GM12878 (cell line): ENCODE measurements around the gene YAE1. TPM values are rescaled to one million over a fixed set of nuclear protein-coding genes. Genes with fewer than 3 reads are reported as not detected.

Source experiments
- ATAC-seq: fragments of 200-7000 bp; cut with Tn5 transposase; 3 replicates; pipeline ENCODE4 v1.9.1; 2020; ENCODE audit warnings: mild to moderate bottlenecking, moderate library complexity
- BruUV-seq: library from RNA; stranded (reverse); fragments of 400-500 nt; replicated peaks from 2 replicates; lab custom pipeline; 2021; lab: Mats Ljungman, UMichigan
- CTCF ChIA-PET: fragments of 300-600 bp; sonication (Branson Sonifier 250); formaldehyde crosslinking; extraction: SDS; loops from one replicate; lab custom pipeline; 2021; ENCODE audit warnings: inconsistent platforms; lab: Yijun Ruan, JAX
- POLR2A ChIA-PET: fragments of 350-600 bp; formaldehyde crosslinking; extraction: SDS; loops from one replicate; lab custom pipeline; 2021; ENCODE audit warnings: inconsistent platforms; lab: Charles Lee
- RAD21 ChIA-PET: fragments of 300-600 bp; sonication (Branson Sonifier 250); formaldehyde crosslinking; loops from one replicate; lab custom pipeline; 2023; ENCODE audit warnings: antibody characterized with exemption; ENCODE audit not compliant: unreplicated experiment; lab: Charles Lee
- SMC1A ChIA-PET: fragments of 300-600 bp; sonication (Branson Sonifier 250); formaldehyde crosslinking; loops from one replicate; lab custom pipeline; 2023; ENCODE audit not compliant: unreplicated experiment, uncharacterized antibody; lab: Charles Lee
- DNase-seq: peaks from one replicate; pipeline ENCODE4 v3.0.0-alpha.2; 2011; ENCODE audit warnings: low read depth, low spot score
- FAIRE-seq: peaks from 3 replicates; lab custom pipeline; 2011; peaks lifted over from hg19 to GRCh38; lab: Jason Lieb, UNC
- H2AFZ ChIP-seq: 2 replicates; pipeline ENCODE4 v1.6.0; 2011; ENCODE audit warnings: low read depth, low read length, control low read depth; ENCODE audit not compliant: control insufficient read depth
- H3K27ac ChIP-seq: 2 replicates; pipeline ENCODE4 v1.5.1; 2011; ENCODE audit warnings: control low read depth; ENCODE audit not compliant: control insufficient read depth, insufficient read depth
- H3K27me3 ChIP-seq, 2 experiments: replicated peaks in 1 of 2; 2 replicates each; pipeline versions ENCODE4 v1.6.0 to v1.6.1; 2011; ENCODE audit warnings: low read length in 1 of 2; ENCODE audit not compliant: control insufficient read depth in 2 of 2, insufficient read depth in 2 of 2
- H3K36me3 ChIP-seq, 2 experiments: 2 replicates each; pipeline ENCODE4 v1.5.1; 2011; ENCODE audit warnings: low read length in 1 of 2; ENCODE audit not compliant: control insufficient read depth in 2 of 2, insufficient read depth in 2 of 2
- H3K4me1 ChIP-seq: 2 replicates; pipeline ENCODE4 v1.6.1; 2011; ENCODE audit warnings: mild to moderate bottlenecking, low read length, moderate library complexity, mixed read lengths; ENCODE audit not compliant: control insufficient read depth, insufficient read depth
- H3K4me2 ChIP-seq: 2 replicates; pipeline ENCODE4 v1.6.0; 2011; ENCODE audit warnings: control low read depth; ENCODE audit not compliant: control insufficient read depth, insufficient read depth
- H3K4me3 ChIP-seq: fragments of 200-600 bp; sonication (generic); 2 replicates; pipeline ENCODE4 v1.5.1; 2016
- H3K79me2 ChIP-seq: 2 replicates; pipeline ENCODE4 v1.6.0; 2011; ENCODE audit warnings: low read length; ENCODE audit not compliant: control insufficient read depth, insufficient read depth
- H3K9ac ChIP-seq: 2 replicates; pipeline ENCODE4 v1.8.0; 2011; ENCODE audit warnings: low read length, control low read depth, mixed read lengths; ENCODE audit not compliant: control insufficient read depth, insufficient read depth
- H3K9me3 ChIP-seq: replicated peaks from 3 replicates; pipeline ENCODE4 v1.5.1; 2011; ENCODE audit warnings: mild to moderate bottlenecking, low read length; ENCODE audit not compliant: control insufficient read depth, insufficient read depth
- H4K20me1 ChIP-seq: 2 replicates; pipeline ENCODE4 v1.6.0; 2011; ENCODE audit not compliant: control insufficient read depth, insufficient read depth
- FOXK2 ChIP-seq: fragments of 450-650 bp; IDR thresholded peaks from 2 replicates; pipeline ENCODE4 v1.6.1; 2017; ENCODE audit warnings: mild to moderate bottlenecking, moderate library complexity
- HDAC2 ChIP-seq: fragments of 200-600 bp; sonication (generic); IDR thresholded peaks from 2 replicates; pipeline ENCODE4 v1.6.1; 2017
- PAX5 ChIP-seq: IDR thresholded peaks from 2 replicates; pipeline ENCODE4 v1.6.1; 2011; ENCODE audit warnings: low read depth, low read length, borderline replicate concordance
- POLR2A ChIP-seq: IDR thresholded peaks from 2 replicates; pipeline ENCODE4 v1.6.1; 2011; ENCODE audit warnings: low read depth, mild to moderate bottlenecking, low read length
- SIN3A ChIP-seq: IDR thresholded peaks from 2 replicates; pipeline ENCODE4 v1.6.1; 2012; ENCODE audit warnings: low read depth, low read length, improper control_type of control experiment
- SMAD1 ChIP-seq: fragments of 450-650 bp; IDR thresholded peaks from 2 replicates; pipeline ENCODE4 v1.6.1; 2018; ENCODE audit warnings: mild to moderate bottlenecking, low read depth; ENCODE audit not compliant: partially characterized antibody
- WGBS: methylation state at CpG from one replicate; pipeline ENCODE4 v1.1.6; 2016; ENCODE audit warnings: low lambda C conversion rate; ENCODE audit not compliant: insufficient replicate concordance, insufficient coverage; ENCODE audit errors: missing lambda C conversion rate; 5-methylcytosine and 5-hydroxymethylcytosine counted together
- in situ Hi-C: fragments of 300-500 bp; cut with MboI; formaldehyde crosslinking; loops from 9 replicates; pipeline ENCODE4 v1.14.3; 2018; ENCODE audit warnings: mixed read lengths
- intact Hi-C: fragments of 100-400 bp; cut with micrococcal nuclease; formaldehyde crosslinking; loops from one replicate; pipeline ENCODE4 v1.14.2; 2022; ENCODE audit not compliant: unreplicated experiment
- polyA plus RNA-seq, 11 experiments: library from polyadenylated mRNA; depleted of rRNA in 4 of 11; unstranded in 6 of 11; stranded (reverse) in 5 of 11; fragments of >200 nt; fragmentation: Nextera tagmentation in 4 of 11; fragmentation: Illumina TruSeq in 1 of 11; extraction: Ambion mirVana in 4 of 11; extraction: Trizol in 1 of 11; gene quantifications; 1 replicate in 1 of 11; 2 replicates in 10 of 11; pipeline versions ENCODE4 v1.2.1 to v1.2.3, GENCODE V29; 2011 to 2016; ENCODE audit warnings: inconsistent platforms in 2 of 11, missing spikeins in 2 of 11, low read depth in 1 of 11
- total RNA-seq, 4 experiments: library from RNA; depleted of rRNA in 3 of 4; stranded (reverse); fragments of >200 nt in 3 of 4; fragmentation: Illumina TruSeq in 1 of 4; extraction: Trizol in 1 of 4; gene quantifications; 2 replicates each; pipeline versions ENCODE4 v1.2.1 to v1.2.3, GENCODE V29; 2013 to 2021
- TF ChIP-seq, protein P1 (sequence below): fragments of 150-350 bp; IDR thresholded peaks from 2 replicates; pipeline ENCODE4 v1.6.1; 2014; ENCODE audit warnings: mild to moderate bottlenecking, low read depth, low read length
- TF ChIP-seq, protein P2 (sequence below): IDR thresholded peaks from 2 replicates; pipeline ENCODE4 v1.6.1; 2012; ENCODE audit warnings: mild to moderate bottlenecking, low read depth, low read length
- TF ChIP-seq, protein P3 (sequence below): fragments of 450-650 bp; IDR thresholded peaks from 2 replicates; pipeline ENCODE4 v1.6.1; 2018; ENCODE audit warnings: borderline replicate concordance, mild to moderate bottlenecking; ENCODE audit not compliant: partially characterized antibody
- TF ChIP-seq, protein P4 (sequence below): IDR thresholded peaks from 2 replicates; pipeline ENCODE4 v1.6.1; 2011; ENCODE audit warnings: borderline replicate concordance, low read depth, mild to moderate bottlenecking, moderate library complexity, low read length; ENCODE audit not compliant: insufficient read depth, poor library complexity, severe bottlenecking
- TF ChIP-seq, protein P5 (sequence below): IDR thresholded peaks from 2 replicates; pipeline ENCODE4 v1.6.1; 2012; ENCODE audit warnings: low read depth, low read length, improper control_type of control experiment

The YAE1 gene
- total and polyA plus RNA-seq, 10 of the 15 experiments (the other 5 are each of a cell fraction or from before 2014, with no cell fraction given) = 13.5 to 35.8 (median 22.9) TPM

DNA sequence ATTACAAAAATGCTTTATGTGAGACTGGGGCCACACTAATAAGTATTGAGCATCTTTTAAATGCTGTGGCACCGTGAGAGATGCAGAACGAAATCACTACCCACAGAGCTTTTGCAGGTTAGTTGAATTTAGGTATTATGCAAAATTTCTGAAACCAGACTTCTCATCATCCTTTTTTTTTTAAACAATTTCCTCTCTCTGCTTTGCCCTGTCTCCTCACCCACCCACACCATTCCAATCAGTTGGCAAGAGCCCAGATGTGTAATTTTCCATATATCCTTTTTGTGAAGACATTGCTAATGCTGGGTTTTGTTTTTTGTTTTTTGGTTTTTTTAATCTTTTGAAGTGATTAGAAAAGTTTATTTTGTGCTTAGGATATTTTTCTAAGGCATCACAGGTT, 1.1 kb downstream of the YAE1 start (continued):
- TF ChIP-seq, protein P1, sequence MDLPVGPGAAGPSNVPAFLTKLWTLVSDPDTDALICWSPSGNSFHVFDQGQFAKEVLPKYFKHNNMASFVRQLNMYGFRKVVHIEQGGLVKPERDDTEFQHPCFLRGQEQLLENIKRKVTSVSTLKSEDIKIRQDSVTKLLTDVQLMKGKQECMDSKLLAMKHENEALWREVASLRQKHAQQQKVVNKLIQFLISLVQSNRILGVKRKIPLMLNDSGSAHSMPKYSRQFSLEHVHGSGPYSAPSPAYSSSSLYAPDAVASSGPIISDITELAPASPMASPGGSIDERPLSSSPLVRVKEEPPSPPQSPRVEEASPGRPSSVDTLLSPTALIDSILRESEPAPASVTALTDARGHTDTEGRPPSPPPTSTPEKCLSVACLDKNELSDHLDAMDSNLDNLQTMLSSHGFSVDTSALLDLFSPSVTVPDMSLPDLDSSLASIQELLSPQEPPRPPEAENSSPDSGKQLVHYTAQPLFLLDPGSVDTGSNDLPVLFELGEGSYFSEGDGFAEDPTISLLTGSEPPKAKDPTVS = no peak
- TF ChIP-seq PAX5 (no peak), SIN3A (no peak), POLR2A (no peak)
- TF ChIP-seq, protein P2, sequence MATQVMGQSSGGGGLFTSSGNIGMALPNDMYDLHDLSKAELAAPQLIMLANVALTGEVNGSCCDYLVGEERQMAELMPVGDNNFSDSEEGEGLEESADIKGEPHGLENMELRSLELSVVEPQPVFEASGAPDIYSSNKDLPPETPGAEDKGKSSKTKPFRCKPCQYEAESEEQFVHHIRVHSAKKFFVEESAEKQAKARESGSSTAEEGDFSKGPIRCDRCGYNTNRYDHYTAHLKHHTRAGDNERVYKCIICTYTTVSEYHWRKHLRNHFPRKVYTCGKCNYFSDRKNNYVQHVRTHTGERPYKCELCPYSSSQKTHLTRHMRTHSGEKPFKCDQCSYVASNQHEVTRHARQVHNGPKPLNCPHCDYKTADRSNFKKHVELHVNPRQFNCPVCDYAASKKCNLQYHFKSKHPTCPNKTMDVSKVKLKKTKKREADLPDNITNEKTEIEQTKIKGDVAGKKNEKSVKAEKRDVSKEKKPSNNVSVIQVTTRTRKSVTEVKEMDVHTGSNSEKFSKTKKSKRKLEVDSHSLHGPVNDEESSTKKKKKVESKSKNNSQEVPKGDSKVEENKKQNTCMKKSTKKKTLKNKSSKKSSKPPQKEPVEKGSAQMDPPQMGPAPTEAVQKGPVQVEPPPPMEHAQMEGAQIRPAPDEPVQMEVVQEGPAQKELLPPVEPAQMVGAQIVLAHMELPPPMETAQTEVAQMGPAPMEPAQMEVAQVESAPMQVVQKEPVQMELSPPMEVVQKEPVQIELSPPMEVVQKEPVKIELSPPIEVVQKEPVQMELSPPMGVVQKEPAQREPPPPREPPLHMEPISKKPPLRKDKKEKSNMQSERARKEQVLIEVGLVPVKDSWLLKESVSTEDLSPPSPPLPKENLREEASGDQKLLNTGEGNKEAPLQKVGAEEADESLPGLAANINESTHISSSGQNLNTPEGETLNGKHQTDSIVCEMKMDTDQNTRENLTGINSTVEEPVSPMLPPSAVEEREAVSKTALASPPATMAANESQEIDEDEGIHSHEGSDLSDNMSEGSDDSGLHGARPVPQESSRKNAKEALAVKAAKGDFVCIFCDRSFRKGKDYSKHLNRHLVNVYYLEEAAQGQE = no peak

DNA sequence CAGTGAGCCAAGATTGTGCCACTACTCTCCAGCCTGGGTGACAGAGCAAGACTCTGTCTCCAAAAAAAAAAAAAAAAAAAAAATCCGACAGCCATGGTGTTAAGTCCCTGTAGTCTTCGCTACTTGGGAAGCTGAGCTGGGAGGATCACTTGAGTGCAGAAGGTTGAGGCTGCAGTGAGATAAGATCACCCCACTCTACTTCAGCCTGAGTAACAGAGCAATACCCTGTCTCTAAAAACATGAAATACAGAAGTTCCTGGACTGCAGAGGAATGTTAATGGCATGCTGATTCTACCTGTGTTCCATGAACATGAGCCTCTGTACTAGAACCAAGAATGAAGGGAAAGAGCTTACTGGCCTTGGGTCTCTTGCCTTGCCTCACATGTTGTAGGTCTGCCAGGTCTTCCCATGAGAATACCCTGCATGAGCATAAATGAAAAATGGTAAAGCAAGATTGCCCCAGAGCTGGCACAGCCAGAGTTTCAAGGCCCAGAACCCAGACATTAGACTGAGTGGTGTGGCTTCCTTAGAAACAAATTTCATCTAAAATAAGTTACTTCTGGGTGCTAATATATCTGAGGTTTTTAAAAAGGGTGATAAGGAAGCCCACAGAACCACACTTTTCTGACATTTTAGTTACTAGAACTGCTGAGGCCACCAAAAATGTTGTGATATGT, 8.6 kb downstream of the YAE1 start:
- Histone ChIP-seq H4K20me1 (no peaks in the 10 kb centered on the region), H3K27ac (no peak overlapping the region), H3K79me2 (no peaks in the 10 kb centered on the region), H3K4me1 (no peaks in the 10 kb centered on the region), H3K4me2 (no peak overlapping the region), H2AFZ (no peak overlapping the region), H3K9ac (no peak overlapping the region), H3K27me3 (no peaks in the 10 kb centered on the region), H3K36me3 (peaks cover 0 to 9% of the 10 kb centered on the region in 2 experiments; a peak in 2 of 4 replicates), H3K4me3 (no peak overlapping the region), H3K9me3 (no peaks in the 10 kb centered on the region)
- BruUV-seq = no TSS peak
- FAIRE-seq = no peak
- ChIA-PET CTCF (no interaction called here), POLR2A (interaction anchor here (0.6 kb wide), 1 partner anchor 168 kb away, joined by 3 read pairs; no protein-coding TSS in a partner anchor), RAD21 (interaction anchor here (0.7 to 0.8 kb wide), 2 partner anchors 164 to 333 kb away, joined by 3 to 4 read pairs; no protein-coding TSS in a partner anchor), SMC1A (interaction anchor here (0.6 to 9.7 kb wide), 4 partner anchors 9 to 237 kb away, joined by 3 to 366 read pairs (median 3); no protein-coding TSS in a partner anchor)
- no peak for DNase-seq
- ATAC-seq = no peak
- WGBS = 100% methylated on average over 1 of the region's 2 CpGs
- intact Hi-C loops (no loop called here), in situ Hi-C loops (no loop called here)
- TF ChIP-seq POLR2A = no peak
- no peak for TF ChIP-seq SMAD1
- TF ChIP-seq, protein P3, sequence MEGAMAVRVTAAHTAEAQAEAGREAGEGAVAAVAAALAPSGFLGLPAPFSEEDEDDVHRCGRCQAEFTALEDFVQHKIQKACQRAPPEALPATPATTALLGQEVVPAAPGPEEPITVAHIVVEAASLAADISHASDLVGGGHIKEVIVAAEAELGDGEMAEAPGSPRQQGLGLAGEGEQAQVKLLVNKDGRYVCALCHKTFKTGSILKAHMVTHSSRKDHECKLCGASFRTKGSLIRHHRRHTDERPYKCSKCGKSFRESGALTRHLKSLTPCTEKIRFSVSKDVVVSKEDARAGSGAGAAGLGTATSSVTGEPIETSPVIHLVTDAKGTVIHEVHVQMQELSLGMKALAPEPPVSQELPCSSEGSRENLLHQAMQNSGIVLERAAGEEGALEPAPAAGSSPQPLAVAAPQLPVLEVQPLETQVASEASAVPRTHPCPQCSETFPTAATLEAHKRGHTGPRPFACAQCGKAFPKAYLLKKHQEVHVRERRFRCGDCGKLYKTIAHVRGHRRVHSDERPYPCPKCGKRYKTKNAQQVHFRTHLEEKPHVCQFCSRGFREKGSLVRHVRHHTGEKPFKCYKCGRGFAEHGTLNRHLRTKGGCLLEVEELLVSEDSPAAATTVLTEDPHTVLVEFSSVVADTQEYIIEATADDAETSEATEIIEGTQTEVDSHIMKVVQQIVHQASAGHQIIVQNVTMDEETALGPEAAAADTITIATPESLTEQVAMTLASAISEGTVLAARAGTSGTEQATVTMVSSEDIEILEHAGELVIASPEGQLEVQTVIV = no peak
- TF ChIP-seq SIN3A = no peak
- TF ChIP-seq, protein P4, sequence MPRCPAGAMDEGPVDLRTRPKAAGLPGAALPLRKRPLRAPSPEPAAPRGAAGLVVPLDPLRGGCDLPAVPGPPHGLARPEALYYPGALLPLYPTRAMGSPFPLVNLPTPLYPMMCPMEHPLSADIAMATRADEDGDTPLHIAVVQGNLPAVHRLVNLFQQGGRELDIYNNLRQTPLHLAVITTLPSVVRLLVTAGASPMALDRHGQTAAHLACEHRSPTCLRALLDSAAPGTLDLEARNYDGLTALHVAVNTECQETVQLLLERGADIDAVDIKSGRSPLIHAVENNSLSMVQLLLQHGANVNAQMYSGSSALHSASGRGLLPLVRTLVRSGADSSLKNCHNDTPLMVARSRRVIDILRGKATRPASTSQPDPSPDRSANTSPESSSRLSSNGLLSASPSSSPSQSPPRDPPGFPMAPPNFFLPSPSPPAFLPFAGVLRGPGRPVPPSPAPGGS = no peak
- TF ChIP-seq, protein P5, sequence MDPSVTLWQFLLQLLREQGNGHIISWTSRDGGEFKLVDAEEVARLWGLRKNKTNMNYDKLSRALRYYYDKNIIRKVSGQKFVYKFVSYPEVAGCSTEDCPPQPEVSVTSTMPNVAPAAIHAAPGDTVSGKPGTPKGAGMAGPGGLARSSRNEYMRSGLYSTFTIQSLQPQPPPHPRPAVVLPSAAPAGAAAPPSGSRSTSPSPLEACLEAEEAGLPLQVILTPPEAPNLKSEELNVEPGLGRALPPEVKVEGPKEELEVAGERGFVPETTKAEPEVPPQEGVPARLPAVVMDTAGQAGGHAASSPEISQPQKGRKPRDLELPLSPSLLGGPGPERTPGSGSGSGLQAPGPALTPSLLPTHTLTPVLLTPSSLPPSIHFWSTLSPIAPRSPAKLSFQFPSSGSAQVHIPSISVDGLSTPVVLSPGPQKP = no peak
- TF ChIP-seq FOXK2 = no peak
- no peak for TF ChIP-seq HDAC2
